GM12878 (cell line): ENCODE results near the gene METAP1D.

ENCODE experiments used
- BCL11A ChIP-seq: IDR thresholded peaks from 2 replicates; pipeline ENCODE4 v1.6.1; 2011; ENCODE audit warnings: low read depth, low read length
- CBFB ChIP-seq: IDR thresholded peaks from 2 replicates; pipeline ENCODE4 v1.6.1; 2016; ENCODE audit warnings: antibody characterized with exemption, low read depth
- CTCF ChIP-seq, 3 experiments: IDR thresholded peaks in 2 of 3; conservative IDR thresholded peaks in 1 of 3; 2 replicates each; pipeline ENCODE4 v1.5.1; 2011; ENCODE audit warnings: low read depth in 3 of 3, low read length in 3 of 3, mild to moderate bottlenecking in 3 of 3, control low read depth in 2 of 3, moderate library complexity in 2 of 3, inconsistent platforms in 1 of 3, mixed read lengths in 1 of 3; ENCODE audit not compliant: control insufficient read depth in 2 of 3, insufficient read depth in 1 of 3; ENCODE audit errors: extremely low read depth in 1 of 3
- MAX ChIP-seq: IDR thresholded peaks from 2 replicates; pipeline ENCODE4 v1.6.1; 2012; ENCODE audit warnings: low read depth, low read length, improper control_type of control experiment
- MXI1 ChIP-seq: fragments of 150-350 bp; IDR thresholded peaks from 2 replicates; pipeline ENCODE4 v1.6.1; 2011; ENCODE audit warnings: low read depth, mild to moderate bottlenecking, inconsistent platforms, low read length, improper control_type of control experiment
- NR2C2 ChIP-seq: IDR thresholded peaks from 2 replicates; pipeline ENCODE4 v1.6.1; 2011; ENCODE audit warnings: borderline replicate concordance, low read depth; ENCODE audit not compliant: control insufficient read depth, insufficient read length
- POLR2A ChIP-seq: IDR thresholded peaks from 2 replicates; pipeline ENCODE4 v1.6.1; 2011; ENCODE audit warnings: low read depth, mild to moderate bottlenecking, low read length
- POLR2AphosphoS2 ChIP-seq: IDR thresholded peaks from 2 replicates; pipeline ENCODE4 v1.6.1; 2011; ENCODE audit warnings: low read depth, mild to moderate bottlenecking, low read length, improper control_type of control experiment, moderate library complexity
- POLR2AphosphoS5 ChIP-seq: IDR thresholded peaks from 2 replicates; pipeline ENCODE4 v1.6.1; 2011; ENCODE audit warnings: mild to moderate bottlenecking, low read length, inconsistent platforms
- ZBTB33 ChIP-seq: fragments of 450-650 bp; IDR thresholded peaks from 2 replicates; pipeline ENCODE4 v1.6.1; 2017; ENCODE audit warnings: mild to moderate bottlenecking
- ZZZ3 ChIP-seq: IDR thresholded peaks from 2 replicates; pipeline ENCODE4 v1.6.1; 2011; ENCODE audit warnings: low read depth; ENCODE audit not compliant: control insufficient read depth, insufficient read length

- TF ChIP-seq NR2C2 (no peak), BCL11A (no peak), CTCF (IDR thresholded peaks at IDR 0.05 in 2 of 3, conservative IDR thresholded peaks at IDR 0.05 in 1 of 3; ENCODE audit: control insufficient read depth in 2 of 3, extremely low read depth in 1 of 3, insufficient read depth in 1 of 3, low read depth in 3 of 3, low read length in 3 of 3) (no peak), POLR2AphosphoS5 (no peak), POLR2AphosphoS2 (no peak), CBFB (no peak), ZZZ3 (no peak), POLR2A (no peak), MXI1 (no peak), ZBTB33 (no peak), MAX (no peak)
These were observed 7.6 kb downstream of the METAP1D start for GRCh38 chr2:172007372-172007771.
